GM23338 (cell line): ENCODE data around the gene ENDOV. TPM values are rescaled to one million over a fixed set of nuclear protein-coding genes. Genes with fewer than 3 reads are reported as not detected.

Experiments
- ATAC-seq: fragments of 200-7000 bp; cut with Tn5 transposase; 3 replicates; pipeline ENCODE4 v1.9.1; 2020
- DNase-seq: peaks from one replicate; pipeline ENCODE4 v3.0.0-alpha.2; 2015; ENCODE audit warnings: low spot score
- H2AFZ ChIP-seq: fragments of 200-600 bp; sonication (generic); 2 replicates; pipeline ENCODE4 v1.8.0; 2016; ENCODE audit warnings: antibody characterized with exemption, mild to moderate bottlenecking, moderate library complexity
- H3F3A ChIP-seq: fragments of 200-600 bp; sonication (generic); replicated peaks from 2 replicates; pipeline ENCODE4 v1.8.0; 2017; ENCODE audit warnings: antibody characterized with exemption, mixed run types, low read depth
- H3K27ac ChIP-seq: fragments of 200-600 bp; sonication (generic); 2 replicates; pipeline ENCODE4 v1.6.1; 2016; ENCODE audit warnings: low read depth
- H3K27me3 ChIP-seq: fragments of 200-600 bp; sonication (generic); 2 replicates; pipeline ENCODE4 v1.8.0; 2016; ENCODE audit warnings: mild to moderate bottlenecking, mixed run types, moderate library complexity; ENCODE audit not compliant: insufficient read depth
- H3K36me3 ChIP-seq: fragments of 200-600 bp; sonication (generic); 2 replicates; pipeline ENCODE4 v1.8.0; 2016; ENCODE audit warnings: mild to moderate bottlenecking; ENCODE audit not compliant: insufficient read depth
- H3K4me1 ChIP-seq: fragments of 200-600 bp; sonication (generic); 2 replicates; pipeline ENCODE4 v1.8.0; 2016; ENCODE audit warnings: mild to moderate bottlenecking, moderate library complexity; ENCODE audit not compliant: insufficient read depth
- H3K4me2 ChIP-seq: fragments of 200-600 bp; sonication (generic); 2 replicates; pipeline ENCODE4 v1.7.1; 2017; ENCODE audit warnings: mixed run types
- H3K4me3 ChIP-seq: fragments of 200-600 bp; sonication (generic); 2 replicates; pipeline ENCODE4 v1.6.1; 2016; ENCODE audit warnings: mixed run types
- H3K79me2 ChIP-seq: fragments of 200-600 bp; sonication (generic); replicated peaks from 2 replicates; pipeline ENCODE4 v1.8.0; 2017; ENCODE audit warnings: mild to moderate bottlenecking; ENCODE audit not compliant: insufficient read depth
- H3K9me2 ChIP-seq: fragments of 200-600 bp; sonication (generic); 2 replicates; pipeline ENCODE4 v1.8.0; 2017; ENCODE audit not compliant: insufficient read depth
- H4K20me1 ChIP-seq: fragments of 200-600 bp; sonication (generic); replicated peaks from 2 replicates; pipeline ENCODE4 v1.8.0; 2017; ENCODE audit warnings: mild to moderate bottlenecking; ENCODE audit not compliant: insufficient read depth
- H3K27ac Mint-ChIP-seq: 2 replicates; pipeline ENCODE4 v1.8.0; 2020; ENCODE audit warnings: inconsistent platforms, mild to moderate bottlenecking, moderate library complexity, mixed read lengths
- H3K27me3 Mint-ChIP-seq: 3 replicates; pipeline ENCODE4 v1.8.0; 2022; ENCODE audit warnings: low read depth, mild to moderate bottlenecking, moderate library complexity, mixed read lengths, inconsistent platforms; ENCODE audit not compliant: insufficient read depth, poor library complexity
- H3K36me3 Mint-ChIP-seq: 3 replicates; pipeline ENCODE4 v1.8.0; 2021; ENCODE audit warnings: low read depth, mild to moderate bottlenecking, inconsistent platforms, moderate library complexity, mixed read lengths
- H3K4me1 Mint-ChIP-seq: 3 replicates; pipeline ENCODE4 v1.8.0; 2020; ENCODE audit warnings: mild to moderate bottlenecking, inconsistent platforms, mixed read lengths
- H3K4me3 Mint-ChIP-seq: 3 replicates; pipeline ENCODE4 v1.8.0; 2021; ENCODE audit warnings: moderate library complexity, mild to moderate bottlenecking, inconsistent platforms, mixed read lengths
- H3K9me3 Mint-ChIP-seq: 3 replicates; pipeline ENCODE4 v1.8.0; 2020; ENCODE audit warnings: moderate library complexity, mild to moderate bottlenecking, inconsistent platforms, mixed read lengths
- CREB1 ChIP-seq: fragments of 250-450 bp; sonication (Bioruptor Pico); IDR thresholded peaks from 2 replicates; pipeline ENCODE4 v1.5.0; 2020; ENCODE audit warnings: low read depth, mild to moderate bottlenecking, moderate library complexity
- EZH2 ChIP-seq: fragments of 200-600 bp; sonication (generic); IDR thresholded peaks from one replicate; pipeline ENCODE4 v1.8.0; 2017; ENCODE audit warnings: antibody characterized with exemption, mild to moderate bottlenecking, low read depth; ENCODE audit not compliant: unreplicated experiment
- EZH2phosphoT487 ChIP-seq: fragments of 200-600 bp; sonication (generic); IDR thresholded peaks from one replicate; pipeline ENCODE4 v1.8.1; 2018; ENCODE audit warnings: antibody characterized with exemption; ENCODE audit not compliant: unreplicated experiment
- NANOG ChIP-seq: IDR thresholded peaks from 2 replicates; pipeline ENCODE4 v1.6.1; 2016; ENCODE audit warnings: antibody characterized with exemption, borderline replicate concordance
- ZNF331 ChIP-seq: fragments of 250-450 bp; sonication (Bioruptor Pico); IDR thresholded peaks from 2 replicates; pipeline ENCODE4 v1.5.0; 2020; ENCODE audit warnings: low read depth, mild to moderate bottlenecking, moderate library complexity
- polyA plus RNA-seq: library from polyadenylated mRNA; unstranded; fragments of >200 nt; fragmentation: Nextera tagmentation; extraction: Ambion mirVana; gene quantifications from 2 replicates; pipeline ENCODE4 v1.2.1, GENCODE V29; 2016
- total RNA-seq: library from RNA; depleted of rRNA; stranded (reverse); fragments of >200 nt; shearing (Covaris generic); gene quantifications from 2 replicates; pipeline ENCODE4 v1.2.3, GENCODE V29; 2014
- TF ChIP-seq, protein P1 (sequence below): fragments of 250-450 bp; sonication (Bioruptor Pico); IDR thresholded peaks from 2 replicates; pipeline ENCODE4 v1.5.0; 2020; ENCODE audit warnings: mild to moderate bottlenecking, moderate library complexity

Gene ENDOV
- total and polyA plus RNA-seq, 2 experiments from 2014 or later: 11.5 to 16.1 TPM

GRCh38 chr17:80464486-80464885, 49.5 kb downstream of the ENDOV start (continued):
- TF ChIP-seq, protein P1, sequence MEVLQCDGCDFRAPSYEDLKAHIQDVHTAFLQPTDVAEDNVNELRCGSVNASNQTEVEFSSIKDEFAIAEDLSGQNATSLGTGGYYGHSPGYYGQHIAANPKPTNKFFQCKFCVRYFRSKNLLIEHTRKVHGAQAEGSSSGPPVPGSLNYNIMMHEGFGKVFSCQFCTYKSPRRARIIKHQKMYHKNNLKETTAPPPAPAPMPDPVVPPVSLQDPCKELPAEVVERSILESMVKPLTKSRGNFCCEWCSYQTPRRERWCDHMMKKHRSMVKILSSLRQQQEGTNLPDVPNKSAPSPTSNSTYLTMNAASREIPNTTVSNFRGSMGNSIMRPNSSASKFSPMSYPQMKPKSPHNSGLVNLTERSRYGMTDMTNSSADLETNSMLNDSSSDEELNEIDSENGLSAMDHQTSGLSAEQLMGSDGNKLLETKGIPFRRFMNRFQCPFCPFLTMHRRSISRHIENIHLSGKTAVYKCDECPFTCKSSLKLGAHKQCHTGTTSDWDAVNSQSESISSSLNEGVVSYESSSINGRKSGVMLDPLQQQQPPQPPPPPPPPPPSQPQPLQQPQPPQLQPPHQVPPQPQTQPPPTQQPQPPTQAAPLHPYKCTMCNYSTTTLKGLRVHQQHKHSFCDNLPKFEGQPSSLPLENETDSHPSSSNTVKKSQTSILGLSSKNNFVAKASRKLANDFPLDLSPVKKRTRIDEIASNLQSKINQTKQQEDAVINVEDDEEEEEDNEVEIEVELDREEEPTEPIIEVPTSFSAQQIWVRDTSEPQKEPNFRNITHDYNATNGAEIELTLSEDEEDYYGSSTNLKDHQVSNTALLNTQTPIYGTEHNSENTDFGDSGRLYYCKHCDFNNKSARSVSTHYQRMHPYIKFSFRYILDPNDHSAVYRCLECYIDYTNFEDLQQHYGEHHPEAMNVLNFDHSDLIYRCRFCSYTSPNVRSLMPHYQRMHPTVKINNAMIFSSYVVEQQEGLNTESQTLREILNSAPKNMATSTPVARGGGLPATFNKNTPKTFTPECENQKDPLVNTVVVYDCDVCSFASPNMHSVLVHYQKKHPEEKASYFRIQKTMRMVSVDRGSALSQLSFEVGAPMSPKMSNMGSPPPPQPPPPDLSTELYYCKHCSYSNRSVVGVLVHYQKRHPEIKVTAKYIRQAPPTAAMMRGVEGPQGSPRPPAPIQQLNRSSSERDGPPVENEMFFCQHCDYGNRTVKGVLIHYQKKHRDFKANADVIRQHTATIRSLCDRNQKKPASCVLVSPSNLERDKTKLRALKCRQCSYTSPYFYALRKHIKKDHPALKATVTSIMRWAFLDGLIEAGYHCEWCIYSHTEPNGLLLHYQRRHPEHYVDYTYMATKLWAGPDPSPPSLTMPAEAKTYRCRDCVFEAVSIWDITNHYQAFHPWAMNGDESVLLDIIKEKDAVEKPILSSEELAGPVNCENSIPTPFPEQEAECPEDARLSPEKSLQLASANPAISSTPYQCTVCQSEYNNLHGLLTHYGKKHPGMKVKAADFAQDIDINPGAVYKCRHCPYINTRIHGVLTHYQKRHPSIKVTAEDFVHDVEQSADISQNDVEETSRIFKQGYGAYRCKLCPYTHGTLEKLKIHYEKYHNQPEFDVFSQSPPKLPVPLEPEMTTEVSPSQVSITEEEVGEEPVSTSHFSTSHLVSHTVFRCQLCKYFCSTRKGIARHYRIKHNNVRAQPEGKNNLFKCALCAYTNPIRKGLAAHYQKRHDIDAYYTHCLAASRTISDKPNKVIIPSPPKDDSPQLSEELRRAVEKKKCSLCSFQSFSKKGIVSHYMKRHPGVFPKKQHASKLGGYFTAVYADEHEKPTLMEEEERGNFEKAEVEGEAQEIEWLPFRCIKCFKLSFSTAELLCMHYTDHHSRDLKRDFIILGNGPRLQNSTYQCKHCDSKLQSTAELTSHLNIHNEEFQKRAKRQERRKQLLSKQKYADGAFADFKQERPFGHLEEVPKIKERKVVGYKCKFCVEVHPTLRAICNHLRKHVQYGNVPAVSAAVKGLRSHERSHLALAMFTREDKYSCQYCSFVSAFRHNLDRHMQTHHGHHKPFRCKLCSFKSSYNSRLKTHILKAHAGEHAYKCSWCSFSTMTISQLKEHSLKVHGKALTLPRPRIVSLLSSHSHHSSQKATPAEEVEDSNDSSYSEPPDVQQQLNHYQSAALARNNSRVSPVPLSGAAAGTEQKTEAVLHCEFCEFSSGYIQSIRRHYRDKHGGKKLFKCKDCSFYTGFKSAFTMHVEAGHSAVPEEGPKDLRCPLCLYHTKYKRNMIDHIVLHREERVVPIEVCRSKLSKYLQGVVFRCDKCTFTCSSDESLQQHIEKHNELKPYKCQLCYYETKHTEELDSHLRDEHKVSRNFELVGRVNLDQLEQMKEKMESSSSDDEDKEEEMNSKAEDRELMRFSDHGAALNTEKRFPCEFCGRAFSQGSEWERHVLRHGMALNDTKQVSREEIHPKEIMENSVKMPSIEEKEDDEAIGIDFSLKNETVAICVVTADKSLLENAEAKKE (CRISPR knock-in tag): no peak
- no peak for TF ChIP-seq NANOG

- Histone ChIP-seq H3K4me2 (no peak overlapping the region), H3F3A (no peaks in the 10 kb centered on the region), H3K4me3 (no peak overlapping the region), H3K4me1 (no peaks in the 10 kb centered on the region), H4K20me1 (no peaks in the 10 kb centered on the region), H3K79me2 (no peaks in the 10 kb centered on the region), H3K9me2 (no peaks in the 10 kb centered on the region), H2AFZ (no peak overlapping the region), H3K27ac (no peak overlapping the region), H3K27me3 (no peaks in the 10 kb centered on the region), H3K36me3 (no peaks in the 10 kb centered on the region)
- Mint-ChIP-seq H3K4me3 (no peak overlapping the region), H3K27ac (no peak overlapping the region), H3K27me3 (peaks cover 16% of the 10 kb centered on the region), H3K36me3 (no peaks in the 10 kb centered on the region), H3K9me3 (no peaks in the 10 kb centered on the region), H3K4me1 (no peaks in the 10 kb centered on the region)
- no peak for DNase-seq
- no peak for TF ChIP-seq EZH2
- TF ChIP-seq CREB1 (CRISPR knock-in tag): no peak
- no peak for TF ChIP-seq EZH2phosphoT487
- no peak for TF ChIP-seq ZNF331 (CRISPR knock-in tag)
- ATAC-seq: no peak
Measured at GRCh38 chr17:80465327-80465974, 50.5 kb downstream of the ENDOV start.
